Activated T-helper 1 cell treated with anti-CD3 and anti-CD28 coated beads, Interleukin-2, amount 50 U/mL, for 16 hours (primary cell): ENCODE data around the gene TMEM196.

ENCODE experiments used
- DNase-seq, 2 donors: peaks; one replicate each; pipeline ENCODE4 v3.0.0-alpha.2; 2020; ENCODE audit warnings: low read depth in 1 of 2, low spot score in 1 of 2

TMEM196 gene

GRCh38 chr7:19772841-19773760, at the start of gene TMEM196:
TMEM196 (minus strand) TSS chr7:19773617; CDS start chr7:19772696, 921 bp downstream.
- no peak for DNase-seq

DNA sequence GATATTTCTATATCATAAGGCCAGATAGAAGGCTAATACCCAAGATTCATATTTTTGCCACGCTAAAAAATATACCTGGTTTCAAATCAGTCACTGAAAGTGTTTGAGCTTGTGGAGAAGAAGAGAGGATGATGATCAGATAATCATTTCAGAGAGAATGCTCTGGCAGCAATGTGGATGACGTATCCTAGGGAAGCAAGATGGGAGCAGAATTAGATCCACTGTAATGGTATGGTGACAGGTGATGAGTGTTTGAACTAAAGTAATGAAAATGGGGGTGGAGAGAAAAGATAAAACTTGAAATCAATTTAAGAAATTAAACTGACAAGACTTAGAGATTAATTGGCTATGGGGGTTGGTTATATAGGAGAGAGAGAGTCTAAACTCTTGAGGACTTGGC, 42.7 kb upstream of the TMEM196 start:
- DNase-seq: no peak

- DNase-seq: no peak
Observed at GRCh38 chr7:19815546-19815945, 42.1 kb upstream of the TMEM196 start.

- no peak for DNase-seq
Observed at GRCh38 chr7:19814776-19815175, 41.4 kb upstream of the TMEM196 start.

- no peak for DNase-seq
Observed at GRCh38 chr7:19811386-19811785, 38.0 kb upstream of the TMEM196 start.

DNA sequence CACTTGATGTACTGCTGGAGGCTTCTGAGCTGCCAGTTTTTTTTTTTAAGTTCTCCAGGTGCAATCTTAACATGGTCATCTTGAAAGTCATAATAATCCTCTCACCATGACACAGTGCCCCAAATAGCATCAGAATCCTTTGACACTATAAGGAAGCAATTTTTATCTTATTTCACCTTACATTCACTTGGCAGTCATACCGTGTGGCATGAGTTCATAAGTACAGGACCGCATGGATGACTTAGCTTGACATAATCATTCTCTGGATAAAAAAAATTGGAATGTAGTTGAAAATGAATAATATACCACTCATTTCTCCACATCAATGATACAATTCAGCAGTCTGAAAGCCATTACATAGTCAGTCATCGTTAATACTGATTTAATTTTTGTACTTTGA, 25.6 kb upstream of the TMEM196 start:
- DNase-seq: no peak

DNA sequence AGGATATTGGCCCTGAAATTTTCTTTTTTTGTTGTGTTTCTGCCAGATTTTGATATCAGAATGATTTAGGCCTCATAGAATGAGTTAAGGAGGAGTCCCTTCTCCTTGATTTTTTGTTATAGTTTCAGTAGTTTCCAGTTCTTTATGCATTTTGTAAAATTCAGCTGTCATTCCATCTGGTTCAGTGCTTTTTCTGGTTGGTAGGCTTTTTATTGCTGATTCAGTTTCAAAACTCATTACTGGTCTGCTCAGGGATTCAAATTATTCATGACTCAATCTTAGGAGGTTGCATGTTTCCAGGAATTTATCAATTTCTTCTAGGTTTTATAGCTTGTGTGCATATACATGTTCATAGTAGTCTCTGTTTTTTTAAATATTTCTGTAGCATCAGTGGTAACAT, 10.1 kb upstream of the TMEM196 start:
- no peak for DNase-seq

DNA sequence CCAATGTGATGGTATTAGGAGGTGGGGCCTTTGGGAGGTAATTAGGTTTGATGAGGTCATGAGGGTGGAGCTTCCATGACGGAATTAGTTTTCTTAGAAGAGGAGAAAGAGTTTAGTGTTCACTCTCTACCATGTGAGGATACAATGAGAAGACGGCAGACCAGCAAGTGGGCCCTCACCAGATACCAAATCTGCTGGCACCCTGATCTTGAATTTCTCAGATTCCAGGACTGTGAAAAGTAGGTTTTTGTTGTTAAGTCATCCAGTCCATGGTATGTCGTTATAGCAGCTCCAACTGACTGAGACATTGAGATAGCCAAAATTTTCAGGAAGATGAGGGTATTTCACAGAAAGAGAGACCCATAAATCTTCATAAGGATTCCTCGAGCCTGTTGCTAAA, 3.6 kb upstream of the TMEM196 start:
- no peak for DNase-seq

GRCh38 chr7:19775578-19775977, 2.2 kb upstream of the TMEM196 start:
- no peak for DNase-seq

- DNase-seq: no peak
Observed at GRCh38 chr7:19772306-19772705, 1.1 kb downstream of the TMEM196 start.

- DNase-seq: no peak
Observed at GRCh38 chr7:19762631-19763030, 10.8 kb downstream of the TMEM196 start.

GRCh38 chr7:19754521-19755116, 18.8 kb downstream of the TMEM196 start:
- no peak for DNase-seq

DNA sequence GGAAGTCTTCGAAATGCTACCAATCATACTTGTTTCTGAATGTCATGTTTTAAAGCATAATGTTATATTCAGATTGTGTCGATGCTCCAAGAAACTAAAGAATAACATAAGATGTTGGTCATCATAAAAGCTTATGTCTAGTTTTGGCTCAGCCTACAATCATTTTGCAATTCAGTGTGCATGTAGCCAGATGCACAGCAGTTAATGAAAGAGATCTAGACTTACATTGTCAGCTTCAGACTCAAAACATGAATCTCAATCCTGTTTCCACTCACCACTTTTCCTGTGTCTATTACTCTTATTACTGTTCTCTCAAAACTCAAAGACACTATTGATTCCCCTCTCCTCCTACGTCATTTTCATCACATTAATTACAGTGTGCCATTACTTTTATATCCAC, 21.4 kb downstream of the TMEM196 start:
- DNase-seq: no peak

DNA sequence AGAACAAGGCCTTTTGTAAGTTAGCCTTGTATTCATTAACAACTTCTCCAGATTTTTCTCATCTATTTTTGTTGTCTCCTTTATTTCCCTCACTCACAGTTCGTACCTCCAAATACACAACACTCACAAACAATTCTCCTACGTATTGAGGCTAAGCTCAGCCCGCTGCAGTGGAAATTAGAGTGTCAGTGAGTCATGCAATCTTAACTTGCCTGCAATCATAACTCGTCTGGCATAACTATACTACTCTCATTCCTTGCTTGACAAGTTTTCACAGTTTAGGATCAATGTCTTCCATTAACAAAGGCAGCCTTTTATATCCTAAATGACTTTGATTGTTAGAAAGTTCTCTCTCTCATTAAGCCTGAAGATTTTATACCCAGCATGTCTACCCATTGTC, 23.8 kb downstream of the TMEM196 start:
- DNase-seq: no peak

DNA sequence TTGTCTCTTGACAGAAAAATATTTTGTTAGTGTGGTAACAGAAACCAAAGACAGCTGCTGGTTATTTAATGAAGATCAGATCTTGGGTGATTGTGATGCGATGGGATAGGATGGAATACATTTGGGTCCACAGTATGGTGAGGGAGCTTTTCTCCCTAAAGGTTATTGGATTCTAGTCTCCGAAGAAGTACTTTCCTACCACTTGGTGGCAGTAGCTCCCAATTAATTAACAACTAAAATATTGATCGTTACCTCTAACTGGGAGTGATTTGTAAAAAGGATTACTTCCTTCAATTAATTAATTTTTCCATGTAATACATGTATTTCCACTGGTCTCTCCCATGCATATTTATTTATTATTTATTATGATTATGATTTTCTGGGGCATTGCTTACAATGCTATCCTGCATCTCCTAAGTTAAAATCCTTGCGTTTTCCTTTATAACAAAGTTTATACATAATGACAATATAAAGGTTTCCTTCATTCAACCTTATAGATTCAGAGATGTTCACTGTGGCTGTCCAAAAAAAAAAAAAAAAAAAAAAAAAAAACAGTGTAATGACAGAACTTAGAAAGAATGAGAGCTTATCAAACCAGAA, 25.6 kb downstream of the TMEM196 start:
- no peak for DNase-seq

DNA sequence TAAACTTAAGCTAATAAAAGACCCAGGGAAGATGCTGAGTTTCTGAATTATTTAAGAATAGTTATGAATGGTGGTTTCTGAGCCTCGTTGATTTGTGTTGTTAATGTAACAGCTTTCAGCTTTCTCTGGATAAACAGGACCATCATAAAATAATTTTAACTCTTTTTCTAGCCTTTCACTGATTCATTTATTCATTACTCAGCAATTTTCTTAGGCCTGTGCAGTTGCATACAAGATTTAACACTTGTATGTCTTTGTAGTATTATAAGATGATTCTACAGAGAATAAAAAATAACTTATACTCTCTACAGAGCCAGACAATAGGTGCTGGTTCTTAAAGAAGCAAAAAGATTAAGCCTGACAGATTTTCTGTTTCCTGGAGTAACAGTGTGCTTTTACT, 29.3 kb downstream of the TMEM196 start:
- no peak for DNase-seq

- no peak for DNase-seq
Observed at GRCh38 chr7:19728716-19729115, 44.7 kb downstream of the TMEM196 start.

DNA sequence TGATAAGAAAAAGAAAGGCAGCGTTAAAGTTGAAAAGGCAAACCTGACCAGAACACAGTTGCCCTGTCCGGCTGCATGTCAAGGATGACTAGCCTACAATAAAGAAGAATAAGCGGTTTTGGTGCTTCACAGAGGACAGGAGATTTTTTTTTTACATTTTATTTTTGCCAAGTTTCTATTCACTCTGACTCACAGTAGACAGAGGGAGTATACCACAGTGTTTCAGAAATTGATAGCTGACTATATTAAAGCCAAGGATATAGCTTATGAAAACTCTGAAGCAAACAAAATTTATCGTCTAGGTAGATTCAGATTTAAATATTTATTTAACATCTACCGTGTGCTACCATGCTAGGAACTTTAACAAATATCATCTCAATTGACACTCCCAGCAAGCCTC, 47.6 kb downstream of the TMEM196 start:
- DNase-seq: no peak

DNA sequence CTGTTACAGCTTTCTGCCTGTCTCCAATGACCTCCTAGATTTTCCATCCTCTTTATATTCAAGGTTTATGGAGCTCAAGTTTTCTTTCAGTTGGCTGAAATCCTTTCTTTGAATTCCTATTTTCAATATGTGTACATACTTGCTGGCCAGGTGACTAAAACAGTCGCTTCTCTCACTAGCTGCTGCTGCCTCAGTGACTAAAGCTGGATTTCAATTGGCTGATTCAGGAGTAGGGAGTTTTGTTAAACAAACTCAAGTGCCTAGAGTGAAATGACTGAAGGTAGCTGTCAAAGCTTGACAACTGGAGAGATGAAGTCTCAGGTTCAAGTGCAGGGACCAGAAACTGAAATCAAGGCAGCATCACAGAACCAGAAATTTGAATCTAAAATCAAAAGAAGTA, 57.9 kb downstream of the TMEM196 start:
- no peak for DNase-seq

GRCh38 chr7:19713676-19714075, 59.7 kb downstream of the TMEM196 start:
- DNase-seq: no peak

DNA sequence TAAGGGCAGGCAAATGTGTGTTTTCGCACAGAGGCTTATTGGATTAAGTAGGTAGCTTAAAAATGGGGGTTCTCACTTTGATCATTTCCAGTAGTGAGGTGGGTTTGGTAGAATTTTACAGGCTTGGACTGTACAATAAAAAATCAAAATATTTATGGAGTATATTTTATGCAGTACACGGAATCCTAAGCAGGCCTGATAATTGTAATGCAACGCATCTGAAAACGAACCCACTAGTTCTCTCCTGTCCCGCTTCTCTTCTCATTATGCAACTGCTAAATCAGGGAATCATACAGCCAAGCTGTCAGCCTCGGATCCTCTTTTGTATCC, 64.2 kb downstream of the TMEM196 start:
- no peak for DNase-seq
